ENCODE measurements around the gene ERAL1.
A peak's percentile ranks its signal among the peaks of the same experiment; 100 is the strongest.

GRCh38 chr17:28902819-28903545 lies 48.2 kb downstream of the ERAL1 start, which contains the start of gene DHRS13:
- TF ChIP-seq PREB (CRISPR knock-in tag; IDR thresholded peaks at IDR 0.05) (no peak), ZFY (CRISPR knock-in tag; IDR thresholded peaks at IDR 0.05) (peak; percentile 97), USF2 (IDR thresholded peaks at IDR 0.05; ENCODE audit: low read depth, low read length) (no peak), USF2 (CRISPR knock-in tag; IDR thresholded peaks at IDR 0.05; ENCODE audit: borderline replicate concordance) (no peak), BHLHE40 (IDR thresholded peaks at IDR 0.05; ENCODE audit: low read length) (peak; percentile 85), NFE2L2 (IDR thresholded peaks at IDR 0.05; ENCODE audit: low read length) (no peak), UBTF (CRISPR knock-in tag; IDR thresholded peaks at IDR 0.05) (peak; percentile 98), RFX5 (IDR thresholded peaks at IDR 0.05; ENCODE audit: low read depth, low read length) (0 out of 2 replicates have a peak, but pooled peaks have one; percentile 26), JUND (CRISPR knock-in tag; IDR thresholded peaks at IDR 0.05) (peak; percentile 88), MTA1 (CRISPR knock-in tag; IDR thresholded peaks at IDR 0.05; ENCODE audit: borderline replicate concordance) (peak; percentile 91), YY1 (IDR thresholded peaks at IDR 0.05; ENCODE audit: insufficient read depth, insufficient replicate concordance, low read depth, low read length) (peak; percentile 86), ZNF143 (CRISPR knock-in tag; IDR thresholded peaks at IDR 0.05) (peak; percentile 49; the same call in 1 of the 2 replicates), SRF (IDR thresholded peaks at IDR 0.05; ENCODE audit: low read depth, low read length) (no peak)

Data from HepG2 (cell line).